H9 (cell line): ENCODE measurements around the gene GCN1. TPM values are rescaled to one million over a fixed set of nuclear protein-coding genes. Genes with fewer than 3 reads are reported as not detected.

Source experiments
- DNase-seq: peaks from one replicate; pipeline ENCODE4 v3.0.0-alpha.2; 2017
- H2AFZ ChIP-seq: one replicate; pipeline ENCODE4 v1.6.1; 2013; ENCODE audit warnings: mild to moderate bottlenecking, low read length, control low read depth, moderate library complexity
- H2AK5ac ChIP-seq: 2 replicates; pipeline ENCODE4 v1.6.1; 2013; ENCODE audit warnings: low read length, control low read depth, mixed read lengths; ENCODE audit not compliant: insufficient read length
- H2BK120ac ChIP-seq: one replicate; pipeline ENCODE4 v1.6.1; 2013; ENCODE audit warnings: low read depth, mild to moderate bottlenecking, low read length, control low read depth, inconsistent platforms; ENCODE audit not compliant: poor library complexity, severe bottlenecking
- H2BK12ac ChIP-seq: 2 replicates; pipeline ENCODE4 v1.6.1; 2013; ENCODE audit warnings: low read length, control low read depth, mixed read lengths, low read depth; ENCODE audit not compliant: insufficient read length
- H2BK15ac ChIP-seq: 2 replicates; pipeline ENCODE4 v1.6.1; 2013; ENCODE audit warnings: low read depth, low read length, control low read depth
- H2BK20ac ChIP-seq: one replicate; pipeline ENCODE4 v1.6.1; 2013; ENCODE audit warnings: low read depth, mild to moderate bottlenecking, low read length, control low read depth, inconsistent platforms; ENCODE audit not compliant: poor library complexity, severe bottlenecking
- H2BK5ac ChIP-seq: 2 replicates; pipeline ENCODE4 v1.6.1; 2013; ENCODE audit warnings: low read length, control low read depth, mixed read lengths; ENCODE audit not compliant: insufficient read length
- H3K14ac ChIP-seq: 2 replicates; pipeline ENCODE4 v1.6.1; 2013; ENCODE audit warnings: low read length, control low read depth; ENCODE audit not compliant: insufficient read depth
- H3K18ac ChIP-seq: 2 replicates; pipeline ENCODE4 v1.6.1; 2013; ENCODE audit warnings: low read depth, mild to moderate bottlenecking, mixed read lengths, low read length, control low read depth; ENCODE audit not compliant: insufficient read length
- H3K23ac ChIP-seq: 2 replicates; pipeline ENCODE4 v1.6.1; 2013; ENCODE audit warnings: low read length, control low read depth, mixed read lengths, low read depth; ENCODE audit not compliant: insufficient read length
- H3K23me2 ChIP-seq: 2 replicates; pipeline ENCODE4 v1.6.1; 2013; ENCODE audit warnings: low read depth, mild to moderate bottlenecking, mixed read lengths, low read length, control low read depth; ENCODE audit not compliant: insufficient read length, poor library complexity, severe bottlenecking
- H3K27ac ChIP-seq: 2 replicates; pipeline ENCODE4 v1.5.1; 2013; ENCODE audit warnings: low read length, control low read depth, mixed read lengths, low read depth; ENCODE audit not compliant: insufficient read length
- H3K27me3 ChIP-seq: 2 replicates; pipeline ENCODE4 v1.6.1; 2013; ENCODE audit warnings: low read length, control low read depth, inconsistent platforms; ENCODE audit not compliant: insufficient read depth
- H3K4ac ChIP-seq: 2 replicates; pipeline ENCODE4 v1.6.1; 2013; ENCODE audit warnings: low read depth, mild to moderate bottlenecking, control low read depth, inconsistent platforms, low read length, moderate library complexity
- H3K4me1 ChIP-seq: 2 replicates; pipeline ENCODE4 v1.6.1; 2013; ENCODE audit warnings: low read length, control low read depth, inconsistent platforms; ENCODE audit not compliant: insufficient read depth
- H3K4me2 ChIP-seq: 2 replicates; pipeline ENCODE4 v1.6.1; 2013; ENCODE audit warnings: low read length, control low read depth, mixed read lengths; ENCODE audit not compliant: insufficient read length, insufficient read depth
- H3K56ac ChIP-seq: 2 replicates; pipeline ENCODE4 v1.6.1; 2013; ENCODE audit warnings: low read depth, mild to moderate bottlenecking, mixed read lengths, low read length, control low read depth; ENCODE audit not compliant: insufficient read length
- H3K79me1 ChIP-seq: 2 replicates; pipeline ENCODE4 v1.6.1; 2013; ENCODE audit warnings: low read depth, mild to moderate bottlenecking, moderate library complexity, low read length, control low read depth, inconsistent platforms; ENCODE audit not compliant: insufficient read depth, poor library complexity, severe bottlenecking
- H3K79me2 ChIP-seq: 2 replicates; pipeline ENCODE4 v1.6.1; 2013; ENCODE audit warnings: low read length, control low read depth, inconsistent platforms; ENCODE audit not compliant: insufficient read depth
- H3K9ac ChIP-seq: 2 replicates; pipeline ENCODE4 v1.6.1; 2013; ENCODE audit warnings: low read length, control low read depth, mixed read lengths; ENCODE audit not compliant: insufficient read length; ENCODE audit errors: extremely low read depth
- H3K9me3 ChIP-seq: one replicate; pipeline ENCODE4 v1.6.1; 2013; ENCODE audit warnings: low read depth, low read length, inconsistent platforms; ENCODE audit not compliant: control insufficient read depth
- H3T11ph ChIP-seq: one replicate; pipeline ENCODE4 v1.6.1; 2013; ENCODE audit warnings: mild to moderate bottlenecking, low read length, control low read depth, inconsistent platforms
- H4K20me1 ChIP-seq: one replicate; pipeline ENCODE4 v1.6.1; 2013; ENCODE audit not compliant: control insufficient read depth, insufficient read length, insufficient read depth
- H4K5ac ChIP-seq: 2 replicates; pipeline ENCODE4 v1.6.1; 2013; ENCODE audit warnings: low read depth, mild to moderate bottlenecking, mixed read lengths, low read length, control low read depth; ENCODE audit not compliant: insufficient read length
- H4K8ac ChIP-seq: replicated peaks from 2 replicates; pipeline ENCODE4 v1.6.1; 2013; ENCODE audit warnings: low read length, control low read depth, mixed read lengths, low read depth; ENCODE audit not compliant: insufficient read length
- H4K91ac ChIP-seq: 2 replicates; pipeline ENCODE4 v1.6.1; 2013; ENCODE audit warnings: low read depth, mild to moderate bottlenecking, moderate library complexity, mixed read lengths, low read length, control low read depth; ENCODE audit not compliant: insufficient read length
- H3K27ac Mint-ChIP-seq, 3 experiments: 2 replicates in 2 of 3; 3 replicates in 1 of 3; pipeline ENCODE4 v1.8.0; 2020 to 2021; ENCODE audit warnings: mixed read lengths in 3 of 3, mild to moderate bottlenecking in 1 of 3, moderate library complexity in 1 of 3
- H3K27me3 Mint-ChIP-seq: 2 replicates; pipeline ENCODE4 v1.8.0; 2021; ENCODE audit warnings: low read depth, mild to moderate bottlenecking, moderate library complexity, mixed read lengths
- H3K36me3 Mint-ChIP-seq, 3 experiments: 2 replicates in 2 of 3; 3 replicates in 1 of 3; pipeline ENCODE4 v1.8.0; 2020 to 2021; ENCODE audit warnings: low read depth in 3 of 3, mixed read lengths in 3 of 3; ENCODE audit not compliant: insufficient read depth in 1 of 3
- H3K4me1 Mint-ChIP-seq, 2 experiments: 2 replicates each; pipeline ENCODE4 v1.8.0; 2020; ENCODE audit warnings: mixed read lengths in 2 of 2
- H3K4me3 Mint-ChIP-seq, 2 experiments: 2 replicates in 1 of 2; 3 replicates in 1 of 2; pipeline ENCODE4 v1.8.0; 2020 to 2021; ENCODE audit warnings: mild to moderate bottlenecking in 2 of 2, mixed read lengths in 2 of 2, moderate library complexity in 1 of 2
- H3K9me3 Mint-ChIP-seq, 2 experiments: 2 replicates in 1 of 2; 3 replicates in 1 of 2; pipeline ENCODE4 v1.8.0; 2020; ENCODE audit warnings: mild to moderate bottlenecking in 2 of 2, mixed read lengths in 2 of 2, moderate library complexity in 1 of 2
- WGBS: extraction: QIAGEN DNeasy Blood & Tissue Kit; methylation state at CpG from one replicate; pipeline ENCODE4 v1.1.7; 2013; ENCODE audit warnings: missing lambda C conversion rate, low lambda C conversion rate, mixed read lengths; ENCODE audit not compliant: insufficient read length; ENCODE audit errors: extremely low coverage; 5-methylcytosine and 5-hydroxymethylcytosine counted together
- total RNA-seq: library from RNA; stranded (reverse); gene quantifications from 2 replicates; pipeline ENCODE4 v1.2.1, GENCODE V29; 2021
- TF ChIP-seq, protein P1 (sequence below): fragments of 200-600 bp; sonication (generic); conservative IDR thresholded peaks from 3 replicates; pipeline ENCODE4 v1.8.0; 2021; ENCODE audit warnings: antibody characterized with exemption, mild to moderate bottlenecking

The GCN1 gene
- total RNA-seq, 1 experiment from 2014 or later: 137 TPM

DNA sequence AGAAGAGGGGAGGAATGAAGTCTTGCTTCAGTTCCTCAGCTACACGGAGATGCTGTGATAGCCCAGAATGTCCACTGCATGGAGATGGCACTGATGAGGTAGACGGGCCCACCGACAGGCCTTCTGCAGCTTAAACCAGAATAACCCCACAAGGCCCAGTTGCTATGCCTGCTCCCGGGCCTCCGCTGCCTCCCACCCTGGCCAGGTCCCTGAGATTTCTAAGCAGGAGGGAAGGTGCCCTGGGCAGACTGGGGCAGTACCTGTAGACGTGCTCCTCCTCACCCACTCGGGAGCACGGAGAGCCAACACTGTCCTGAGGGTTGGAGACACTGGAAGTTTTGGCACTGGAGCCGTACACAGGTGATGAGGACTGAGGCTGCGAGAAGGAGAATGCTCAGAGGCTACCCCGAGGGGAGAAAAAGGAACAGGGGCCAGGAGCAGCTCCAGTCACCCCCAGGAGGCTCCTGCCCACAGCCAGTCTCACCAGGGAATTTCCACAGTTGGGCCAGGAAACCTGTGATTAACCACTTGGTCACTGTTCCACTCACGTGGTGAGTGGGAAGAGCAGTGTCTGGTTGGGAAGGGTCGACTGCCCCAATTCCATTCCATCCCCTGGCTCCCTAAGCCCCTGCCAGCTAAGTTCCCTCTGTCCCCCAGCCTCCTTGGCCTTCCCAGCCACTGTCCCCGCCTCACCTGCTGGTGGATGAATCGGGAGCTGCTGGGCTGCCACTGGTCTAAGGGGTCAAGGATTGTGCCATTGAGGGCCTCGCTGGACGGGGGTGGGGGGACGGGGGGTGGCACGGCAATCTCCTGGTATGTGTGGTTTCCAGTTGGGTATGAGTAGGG, 29.2 kb upstream of the GCN1 start:
- Histone ChIP-seq H3K79me2 (peaks cover 3% of the 10 kb centered on the region; the same call in 1 of the 2 replicates), H3K23ac (no peak overlapping the region), H4K8ac (no peak overlapping the region), H4K20me1 (no peaks in the 10 kb centered on the region), H3K23me2 (no peaks in the 10 kb centered on the region), H3K14ac (no peak overlapping the region), H2AFZ (no peak overlapping the region), H3K4me1 (no peaks in the 10 kb centered on the region; the same call in 1 of the 2 replicates), H3K27ac (no peak overlapping the region), H4K91ac (no peak overlapping the region), H3K4ac (no peak overlapping the region), H3T11ph (no peak overlapping the region), H2BK20ac (no peak overlapping the region), H4K5ac (no peak overlapping the region), H2AK5ac (no peak overlapping the region), H3K27me3 (no peaks in the 10 kb centered on the region; the same call in 1 of the 2 replicates), H3K56ac (no peak overlapping the region), H2BK15ac (no peak overlapping the region), H2BK5ac (no peak overlapping the region), H2BK120ac (no peak overlapping the region), H2BK12ac (no peak overlapping the region), H3K18ac (no peak overlapping the region), H3K79me1 (no peaks in the 10 kb centered on the region), H3K9me3 (no peaks in the 10 kb centered on the region), H3K9ac (no peak overlapping the region), H3K4me2 (no peak overlapping the region)
- H3K36me3 Mint-ChIP-seq: peaks cover 15 to 53% (median 52%) of the 10 kb centered on the region in 3 experiments
- no peak for DNase-seq
- H3K27ac Mint-ChIP-seq: no peak overlapping the region; a peak in 1 of 7 replicates
- H3K9me3 Mint-ChIP-seq: no peaks in the 10 kb centered on the region
- H3K27me3 Mint-ChIP-seq: no peaks in the 10 kb centered on the region
- no CpG with 5 or more reads among the region's 19 CpGs for WGBS
- no peak overlapping the region for H3K4me3 Mint-ChIP-seq
- TF ChIP-seq, protein P1, sequence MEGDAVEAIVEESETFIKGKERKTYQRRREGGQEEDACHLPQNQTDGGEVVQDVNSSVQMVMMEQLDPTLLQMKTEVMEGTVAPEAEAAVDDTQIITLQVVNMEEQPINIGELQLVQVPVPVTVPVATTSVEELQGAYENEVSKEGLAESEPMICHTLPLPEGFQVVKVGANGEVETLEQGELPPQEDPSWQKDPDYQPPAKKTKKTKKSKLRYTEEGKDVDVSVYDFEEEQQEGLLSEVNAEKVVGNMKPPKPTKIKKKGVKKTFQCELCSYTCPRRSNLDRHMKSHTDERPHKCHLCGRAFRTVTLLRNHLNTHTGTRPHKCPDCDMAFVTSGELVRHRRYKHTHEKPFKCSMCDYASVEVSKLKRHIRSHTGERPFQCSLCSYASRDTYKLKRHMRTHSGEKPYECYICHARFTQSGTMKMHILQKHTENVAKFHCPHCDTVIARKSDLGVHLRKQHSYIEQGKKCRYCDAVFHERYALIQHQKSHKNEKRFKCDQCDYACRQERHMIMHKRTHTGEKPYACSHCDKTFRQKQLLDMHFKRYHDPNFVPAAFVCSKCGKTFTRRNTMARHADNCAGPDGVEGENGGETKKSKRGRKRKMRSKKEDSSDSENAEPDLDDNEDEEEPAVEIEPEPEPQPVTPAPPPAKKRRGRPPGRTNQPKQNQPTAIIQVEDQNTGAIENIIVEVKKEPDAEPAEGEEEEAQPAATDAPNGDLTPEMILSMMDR: no peak
- peaks cover 26 to 33% of the 10 kb centered on the region in 2 experiments for H3K4me1 Mint-ChIP-seq
